Adrenal gland (tissue), 12 donors: ENCODE measurements around the gene GTF2F2. TPM values are rescaled to one million over a fixed set of nuclear protein-coding genes. Genes with fewer than 3 reads are reported as not detected.

Experiments
- DNase-seq, 7 donors: peaks; one replicate each; pipeline ENCODE4 v3.0.0-alpha.2; 2019 to 2020
- H3K27ac ChIP-seq, 5 donors: fragments of 200-600 bp; sonication (generic) in 4 of 5; 1 replicate in 3 of 5; 2 replicates in 2 of 5; pipeline versions ENCODE4 v1.5.1 to v1.8.0; 2016 to 2020; ENCODE audit warnings: mild to moderate bottlenecking in 1 of 5
- H3K27me3 ChIP-seq: fragments of 200-600 bp; 2 replicates; pipeline ENCODE4 v1.8.0; 2021
- H3K36me3 ChIP-seq, 2 donors: fragments of 200-600 bp; replicated peaks in 1 of 2; 1 replicate in 1 of 2; 2 replicates in 1 of 2; pipeline versions ENCODE4 v1.5.1 to v1.8.0; 2018 to 2022
- H3K4me1 ChIP-seq, 2 donors: fragments of 200-600 bp; replicated peaks in 1 of 2; 1 replicate in 1 of 2; 2 replicates in 1 of 2; pipeline versions ENCODE4 v1.5.1 to v1.8.0; 2018 to 2021
- H3K4me3 ChIP-seq, 4 donors: fragments of 200-600 bp; sonication (generic) in 3 of 4; one replicate each; pipeline ENCODE4 v1.5.1; 2016 to 2018
- H3K9me3 ChIP-seq, 3 donors: fragments of 200-600 bp; sonication (generic) in 1 of 3; replicated peaks in 1 of 3; 1 replicate in 2 of 3; 2 replicates in 1 of 3; pipeline versions ENCODE4 v1.5.1 to v1.8.0; 2016 to 2021
- CTCF ChIP-seq, 6 experiments: fragments of 450-650 bp in 4 of 6; fragments of 200-600 bp in 2 of 6; sonication (generic) in 1 of 6; IDR thresholded peaks; 1 replicate in 5 of 6; 2 replicates in 1 of 6; pipeline versions ENCODE4 v1.5.1 to v1.8.0; 2016 to 2021; ENCODE audit warnings: antibody characterized with exemption in 6 of 6, mild to moderate bottlenecking in 2 of 6, moderate library complexity in 1 of 6
- POLR2A ChIP-seq, 2 donors: fragments of 450-650 bp; IDR thresholded peaks; one replicate each; pipeline ENCODE4 v1.6.1; 2017; ENCODE audit warnings: antibody characterized with exemption in 2 of 2, mild to moderate bottlenecking in 2 of 2, moderate library complexity in 1 of 2
- WGBS, 4 donors: extraction: QIAGEN DNeasy Blood & Tissue Kit in 2 of 4; methylation state at CpG; one replicate each; pipeline versions ENCODE4 v1.1.5 to v1.1.7; 2013 to 2017; 5-methylcytosine and 5-hydroxymethylcytosine counted together
- intact Hi-C, 2 donors: fragments of 100-400 bp; cut with DNase I; formaldehyde crosslinking; loops; one replicate each; pipeline versions ENCODE4 v1.14.1 to v1.15.0; 2022 to 2023
- polyA plus RNA-seq, 3 donors: library from polyadenylated mRNA; stranded (reverse); fragments of 200-250 nt in 2 of 3; fragments of 350-450 nt in 1 of 3; fragmentation: Illumina TruSeq in 1 of 3; extraction: RNeasy Lipid Tissue Mini Kit (QIAGEN cat#74804) in 1 of 3; gene quantifications; one replicate each; pipeline ENCODE4 v1.2.3, GENCODE V29; 2013 to 2014
- small RNA-seq, 2 donors: library from RNA; depleted of rRNA; stranded (forward); fragments of <200 nt; gene quantifications; one replicate each; pipeline ENCODE3, GENCODE V24; 2016
- total RNA-seq, 9 donors: library from RNA; depleted of rRNA in 4 of 9; stranded (reverse); fragments of >200 nt in 4 of 9; fragments of 120-200 nt in 1 of 9; fragmentation: NEBNext Ultra II Directional in 1 of 9; extraction: Animal tissue kit (Norgen Biotek cat#: 25700) in 1 of 9; gene quantifications; one replicate each; pipeline versions ENCODE4 v1.1.0 to v1.2.4, GENCODE V29; 2013 to 2023
- donor health status: healthy with polysubstance abuse.
- donor health status: Bipolar disorder and iron deficiency.
- donor health status: DM: yes; HTN: yes; CAD: no.
- donor health status: DM: no; HTN: no; CAD: no.
- donor health status: DM: no; HTN: no; CAD: no.
- donor health status: DM: yes; HTN: yes; CAD: no.

Gene GTF2F2
- total and polyA plus RNA-seq, 12 donors, result 11.4 to 34.4 (median 23.0) TPM

DNA sequence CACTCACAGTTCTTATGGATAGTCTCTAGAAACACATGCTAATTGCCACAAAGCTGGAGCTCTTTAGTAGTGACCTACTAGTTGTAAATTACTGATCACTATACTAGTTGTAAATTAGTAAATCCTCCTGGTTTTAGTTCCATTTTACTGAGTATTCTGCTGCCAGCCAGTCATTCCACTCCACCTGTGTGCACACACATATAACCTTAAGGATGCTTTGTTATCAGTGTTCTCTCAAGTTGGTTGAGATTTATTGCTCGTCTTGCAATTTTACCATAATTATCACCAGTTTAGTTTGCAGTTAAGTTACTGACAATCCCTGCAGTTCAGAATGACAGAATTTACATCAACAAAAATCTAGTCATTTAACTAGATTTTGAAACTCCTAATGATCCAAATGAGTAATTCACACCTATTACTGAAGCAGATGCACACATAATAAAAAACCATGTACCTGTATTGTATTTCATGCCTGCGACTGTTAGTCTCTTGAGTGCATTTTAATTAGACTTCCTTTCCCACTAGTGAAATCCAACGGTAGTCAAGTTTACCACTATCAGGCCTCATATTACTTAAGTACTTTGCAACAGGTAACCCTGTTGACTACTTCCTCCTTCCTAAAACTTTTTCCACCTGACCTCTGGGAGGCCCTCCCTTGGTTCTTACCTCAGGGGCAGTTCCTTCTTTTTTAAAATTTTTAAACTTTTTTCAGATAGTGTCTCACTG lies 213.1 kb downstream of the GTF2F2 start:
- intact Hi-C loops, result no loop called here
- Histone ChIP-seq H3K4me1 (peaks cover 22 to 81% of the 10 kb centered on the region in 2 donors), H3K4me3 (no peak overlapping the region), H3K27ac (peak overlapping the region in 2 of 5 donors; percentile 39 to 72), H3K36me3 (peaks cover 0 to 36% of the 10 kb centered on the region in 2 donors), H3K9me3 (no peaks in the 10 kb centered on the region), H3K27me3 (no peaks in the 10 kb centered on the region)
- no peak for DNase-seq
- WGBS, 4 donors, result 75 to 87% (median 86%) methylated on average over 3 of the region's 3 CpGs
- TF ChIP-seq POLR2A (IDR thresholded peaks at IDR 0.05), result no peak
- TF ChIP-seq CTCF (IDR thresholded peaks at IDR 0.05), result no peak

Small RNA genes within 50 kb of the gene (small RNA-seq; reads per million reads assigned to genes)
- gene AL138693.1 (0 reads per million in 2 donors), gene AL138963.2 (0 reads per million in 2 donors)

Other genes with a start within 250 kb of the GTF2F2 start
- 1 to 10 TPM in 8 of 9 donors, under 1 TPM in 1; 0.79 to 6.9 (median 4.5) TPM for gene NUFIP1, start 131.0 kb upstream of the GTF2F2 start, total RNA-seq
- gene NUFIP1, start 131.0 kb upstream of the GTF2F2 start, polyA plus RNA-seq, result 1 to 10 TPM; 2.7 to 9.3 (median 2.8) TPM
- gene GPALPP1, start 131.0 kb upstream of the GTF2F2 start, total RNA-seq, result 10 to 100 TPM; 12.7 to 42.0 (median 27.0) TPM
- 10 to 100 TPM in 2 of 3 donors, 1 to 10 TPM in 1; 9.6 to 20.6 (median 11.3) TPM for gene GPALPP1, start 131.0 kb upstream of the GTF2F2 start, polyA plus RNA-seq
- gene KCTD4, start 80.5 kb downstream of the GTF2F2 start, total RNA-seq, result not detected
- under 1 TPM in 1 of 3 donors, not detected in 2; 0.10 TPM for gene KCTD4, start 80.5 kb downstream of the GTF2F2 start, polyA plus RNA-seq
- 1,000 to 10,000 TPM; 1,778 to 5,574 (median 3,785) TPM for gene TPT1, start 220.7 kb downstream of the GTF2F2 start, total RNA-seq
- 1,000 to 10,000 TPM; 4,931 to 8,150 (median 5,619) TPM for gene TPT1, start 220.7 kb downstream of the GTF2F2 start, polyA plus RNA-seq